Thyroid gland (tissue), 4 donors: ENCODE measurements around the gene MAD1L1. TPM values are rescaled to one million over a fixed set of nuclear protein-coding genes. Genes with fewer than 3 reads are reported as not detected.

Experiments used
- DNase-seq, 2 donors: peaks; one replicate each; pipeline ENCODE4 v3.0.0-alpha.2; 2019
- H3K27ac ChIP-seq, 3 donors: fragments of 200-600 bp; sonication (generic); 1 replicate in 2 of 3; 2 replicates in 1 of 3; pipeline ENCODE4 v1.5.1; 2016 to 2019; ENCODE audit warnings: mild to moderate bottlenecking in 1 of 3, moderate library complexity in 1 of 3
- H3K27me3 ChIP-seq: fragments of 200-600 bp; sonication (generic); one replicate; pipeline ENCODE4 v1.5.1; 2019
- H3K36me3 ChIP-seq, 2 donors: fragments of 200-600 bp; sonication (generic); one replicate each; pipeline ENCODE4 v1.5.1; 2016 to 2019
- H3K4me1 ChIP-seq, 2 donors: fragments of 200-600 bp; sonication (generic); one replicate each; pipeline ENCODE4 v1.5.1; 2017 to 2019
- H3K4me3 ChIP-seq, 3 donors: fragments of 200-600 bp; sonication (generic); replicated peaks in 1 of 3; 1 replicate in 2 of 3; 2 replicates in 1 of 3; pipeline ENCODE4 v1.5.1; 2016; ENCODE audit warnings: mild to moderate bottlenecking in 1 of 3
- H3K9me3 ChIP-seq: fragments of 200-600 bp; sonication (generic); one replicate; pipeline ENCODE4 v1.5.1; 2017
- POLR2A ChIP-seq, 2 donors: fragments of 450-650 bp; IDR thresholded peaks; one replicate each; pipeline ENCODE4 v1.6.1; 2017; ENCODE audit warnings: antibody characterized with exemption in 2 of 2, mild to moderate bottlenecking in 2 of 2, moderate library complexity in 1 of 2
- WGBS, 2 donors: methylation state at CpG; one replicate each; pipeline ENCODE4 v1.1.5; 2017; 5-methylcytosine and 5-hydroxymethylcytosine counted together
- intact Hi-C: fragments of 100-400 bp; cut with DNase I; formaldehyde crosslinking; loops from one replicate; pipeline ENCODE4 v1.15.1; 2023
- total RNA-seq, 4 donors: library from RNA; depleted of rRNA; stranded (reverse); fragments of >200 nt; gene quantifications; one replicate each; pipeline ENCODE4 v1.2.3, GENCODE V29; 2016
- TF ChIP-seq, protein P1 (sequence below), 6 experiments: fragments of 200-600 bp in 3 of 6; fragments of 450-650 bp in 3 of 6; sonication (generic) in 3 of 6; IDR thresholded peaks; one replicate each; pipeline ENCODE4 v1.5.1; 2016 to 2019; ENCODE audit warnings: antibody characterized with exemption in 6 of 6, mild to moderate bottlenecking in 2 of 6, inconsistent platforms in 1 of 6, moderate library complexity in 1 of 6

The MAD1L1 gene
- total RNA-seq, 4 donors from 2014 or later: 27.4 to 38.6 (median 33.9) TPM

DNA sequence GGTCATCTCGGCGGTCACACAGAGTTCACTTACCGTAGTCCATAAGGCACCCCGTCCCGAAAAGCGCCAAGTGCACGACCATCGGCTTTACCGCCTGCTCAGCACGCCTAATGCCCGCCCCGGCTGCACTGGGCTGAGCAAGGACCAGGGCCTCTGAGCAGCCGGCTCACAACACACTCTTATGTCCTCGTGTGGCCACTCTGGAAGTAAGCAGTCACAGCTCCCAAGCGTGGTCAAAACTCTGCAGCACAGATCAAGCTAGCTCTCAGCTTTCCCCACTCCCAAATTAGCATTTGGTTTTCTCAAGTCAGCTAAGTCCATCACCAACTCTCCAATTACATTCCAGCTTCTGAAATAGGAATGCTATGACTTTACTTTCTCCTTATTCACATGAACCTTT, 57.7 kb downstream of the MAD1L1 start:
- no peaks in the 10 kb centered on the region for H3K36me3 ChIP-seq
- peaks cover 23 to 30% of the 10 kb centered on the region in 2 donors for H3K4me1 ChIP-seq
- H3K27ac ChIP-seq: peak overlapping the region in 1 of 3 donors; percentile 29
- WGBS, 2 donors: 79 to 80% methylated on average over 15 of the region's 15 CpGs
- no peak for DNase-seq
- no peak overlapping the region for H3K4me3 ChIP-seq
- intact Hi-C loops: no loop called here
- H3K9me3 ChIP-seq: no peaks in the 10 kb centered on the region
- no peak for TF ChIP-seq POLR2A (IDR thresholded peaks at IDR 0.05)
- TF ChIP-seq, protein P1, sequence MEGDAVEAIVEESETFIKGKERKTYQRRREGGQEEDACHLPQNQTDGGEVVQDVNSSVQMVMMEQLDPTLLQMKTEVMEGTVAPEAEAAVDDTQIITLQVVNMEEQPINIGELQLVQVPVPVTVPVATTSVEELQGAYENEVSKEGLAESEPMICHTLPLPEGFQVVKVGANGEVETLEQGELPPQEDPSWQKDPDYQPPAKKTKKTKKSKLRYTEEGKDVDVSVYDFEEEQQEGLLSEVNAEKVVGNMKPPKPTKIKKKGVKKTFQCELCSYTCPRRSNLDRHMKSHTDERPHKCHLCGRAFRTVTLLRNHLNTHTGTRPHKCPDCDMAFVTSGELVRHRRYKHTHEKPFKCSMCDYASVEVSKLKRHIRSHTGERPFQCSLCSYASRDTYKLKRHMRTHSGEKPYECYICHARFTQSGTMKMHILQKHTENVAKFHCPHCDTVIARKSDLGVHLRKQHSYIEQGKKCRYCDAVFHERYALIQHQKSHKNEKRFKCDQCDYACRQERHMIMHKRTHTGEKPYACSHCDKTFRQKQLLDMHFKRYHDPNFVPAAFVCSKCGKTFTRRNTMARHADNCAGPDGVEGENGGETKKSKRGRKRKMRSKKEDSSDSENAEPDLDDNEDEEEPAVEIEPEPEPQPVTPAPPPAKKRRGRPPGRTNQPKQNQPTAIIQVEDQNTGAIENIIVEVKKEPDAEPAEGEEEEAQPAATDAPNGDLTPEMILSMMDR (IDR thresholded peaks at IDR 0.05): no peak
- H3K27me3 ChIP-seq: no peaks in the 10 kb centered on the region

DNA sequence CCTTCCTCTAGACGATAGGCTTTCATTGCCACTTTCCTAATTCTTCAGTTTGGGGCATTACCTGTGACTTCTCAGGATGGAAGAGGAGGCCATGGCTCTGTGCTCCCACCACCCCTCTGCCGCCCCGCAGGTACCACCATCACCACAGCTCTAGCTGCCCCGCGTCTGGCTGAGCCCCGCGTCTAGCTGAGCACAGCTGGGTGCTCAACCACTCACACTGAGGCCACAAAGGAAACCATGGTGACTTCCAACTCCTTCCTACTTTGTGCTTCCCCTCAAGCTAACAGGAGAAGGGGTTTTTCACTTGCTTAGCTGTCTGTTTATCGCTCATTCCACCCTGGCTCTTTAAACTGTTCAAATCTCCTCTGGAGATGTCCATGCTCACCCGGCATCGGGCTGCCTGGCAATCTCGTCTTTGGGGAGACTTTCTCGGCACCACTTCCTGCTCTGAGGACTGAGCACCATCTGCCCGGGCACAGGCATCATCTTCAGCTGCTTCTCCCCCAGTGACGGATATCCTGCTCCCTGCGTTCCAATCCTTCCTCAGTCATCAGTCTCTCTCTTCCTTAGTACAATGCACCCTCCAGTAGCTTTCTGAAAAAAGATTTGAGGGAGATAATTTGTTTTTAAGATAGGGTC, 59.4 kb downstream of the MAD1L1 start:
- H3K36me3 ChIP-seq: no peaks in the 10 kb centered on the region
- H3K4me1 ChIP-seq: peaks cover 23 to 30% of the 10 kb centered on the region in 2 donors
- 65 to 69% methylated on average over 15 of the region's 15 CpGs for WGBS, 2 donors
- H3K4me3 ChIP-seq: no peak overlapping the region
- intact Hi-C loops: no loop called here
- DNase-seq: no peak
- H3K27me3 ChIP-seq: no peaks in the 10 kb centered on the region
- H3K9me3 ChIP-seq: no peaks in the 10 kb centered on the region
- peak overlapping the region in 1 of 3 donors; percentile 61 for H3K27ac ChIP-seq
- no peak for TF ChIP-seq POLR2A (IDR thresholded peaks at IDR 0.05)
- TF ChIP-seq, protein P1 (IDR thresholded peaks at IDR 0.05): no peak

DNA sequence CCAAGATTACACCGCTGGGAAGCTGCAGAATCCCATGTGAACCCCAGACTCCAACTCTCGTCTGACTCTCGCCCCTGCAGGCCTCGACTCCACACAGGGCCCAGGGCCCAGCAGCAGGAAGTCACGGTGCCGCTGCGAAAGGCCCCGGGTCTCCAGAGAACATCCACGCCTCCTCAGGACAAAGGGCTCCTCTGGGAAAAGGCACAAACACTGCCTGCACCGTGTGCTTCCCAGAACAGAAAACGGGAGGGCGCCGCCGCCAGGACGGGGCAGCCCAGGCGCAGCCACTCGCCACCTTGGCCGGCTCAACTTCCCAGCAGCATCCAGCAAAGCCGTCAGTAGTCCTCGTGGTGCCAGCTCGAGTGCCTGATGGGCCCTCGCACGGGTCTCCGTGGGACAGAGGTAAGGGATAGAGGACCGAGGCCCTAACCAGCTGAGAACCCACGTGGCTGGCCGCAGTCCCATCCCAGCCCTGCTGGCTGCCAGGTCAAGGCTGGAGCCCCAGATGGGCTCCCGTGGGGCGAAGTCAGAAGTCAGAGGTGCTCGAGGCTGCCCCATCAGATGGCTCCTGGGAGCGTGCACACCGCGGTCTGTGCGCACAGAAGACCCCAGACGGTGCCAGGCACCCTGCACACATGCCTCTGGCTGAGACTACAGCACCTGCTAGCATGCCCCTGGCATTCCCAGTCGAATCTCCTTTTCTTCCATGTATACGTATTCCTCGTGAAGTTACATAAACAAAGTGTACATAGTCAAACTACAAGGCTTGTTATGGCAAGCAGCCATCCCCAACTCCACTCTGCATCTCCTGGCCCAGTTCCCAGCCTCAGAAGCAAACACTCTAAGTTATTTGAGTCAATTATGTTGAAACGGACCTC, 60.2 kb downstream of the MAD1L1 start:
- intact Hi-C loops: no loop called here
- WGBS, 2 donors: 73 to 75% methylated on average over 13 to 36 of the region's 39 CpGs
- Histone ChIP-seq H3K27ac (peak overlapping the region in 1 of 3 donors; percentile 61), H3K4me3 (no peak overlapping the region), H3K27me3 (no peaks in the 10 kb centered on the region), H3K9me3 (no peaks in the 10 kb centered on the region), H3K36me3 (no peaks in the 10 kb centered on the region), H3K4me1 (peaks cover 23 to 30% of the 10 kb centered on the region in 2 donors)
- peak; percentile 73 to 76 for DNase-seq
- TF ChIP-seq, protein P1 (IDR thresholded peaks at IDR 0.05): no peak
- no peak for TF ChIP-seq POLR2A (IDR thresholded peaks at IDR 0.05)

DNA sequence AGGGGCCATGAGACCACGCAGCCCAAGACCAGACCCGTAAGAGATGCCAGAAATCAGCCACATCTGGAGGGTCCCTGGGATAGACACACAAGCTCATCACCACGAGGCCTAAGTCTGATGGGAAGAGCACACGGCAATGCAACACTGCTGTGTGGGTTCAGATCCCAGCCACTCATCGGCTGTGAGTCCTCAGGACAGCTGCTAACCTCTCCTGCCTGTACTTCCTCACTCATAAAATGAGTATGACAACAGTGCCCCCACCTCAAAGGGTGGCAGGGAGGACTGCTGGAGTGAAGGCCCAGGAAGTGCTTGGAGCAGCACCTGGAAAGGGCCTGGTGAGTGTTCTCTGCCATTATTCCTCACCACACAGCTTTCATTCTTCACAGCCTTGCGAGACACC, 60.9 kb downstream of the MAD1L1 start:
- DNase-seq: no peak
- TF ChIP-seq, protein P1 (IDR thresholded peaks at IDR 0.05): no peak
- no peak for TF ChIP-seq POLR2A (IDR thresholded peaks at IDR 0.05)
- no peak overlapping the region for H3K27ac ChIP-seq
- WGBS, 2 donors: 93 to 100% methylated on average over 4 to 5 of the region's 6 CpGs
- no peaks in the 10 kb centered on the region for H3K27me3 ChIP-seq
- no peak overlapping the region for H3K4me3 ChIP-seq
- intact Hi-C loops: no loop called here
- no peaks in the 10 kb centered on the region for H3K36me3 ChIP-seq
- peaks cover 23 to 30% of the 10 kb centered on the region in 2 donors for H3K4me1 ChIP-seq
- no peaks in the 10 kb centered on the region for H3K9me3 ChIP-seq
